ENCODE measurements around the gene CCDC187.

Gene CCDC187

DNA sequence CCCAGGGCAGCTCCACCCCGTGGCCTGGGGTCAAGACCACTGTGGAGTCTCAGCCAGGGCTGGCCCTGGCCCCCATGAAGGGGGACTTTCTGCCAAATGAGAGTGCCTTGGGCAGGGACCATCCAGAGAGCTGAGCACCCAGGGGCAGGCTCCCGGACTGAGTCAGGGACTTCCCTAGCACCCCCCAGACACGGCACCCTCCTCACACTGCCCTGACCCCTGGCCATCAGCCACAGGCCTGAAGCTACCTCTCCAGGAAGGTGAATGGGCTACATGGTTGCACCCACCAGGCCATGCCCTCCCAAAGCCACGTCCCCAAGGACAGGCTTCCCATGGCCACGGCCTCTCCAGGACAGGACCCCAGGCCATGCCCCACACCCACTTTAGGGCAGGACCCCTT lies 9.5 kb downstream of the CCDC187 start:
- Mint-ChIP-seq H3K27ac (ENCODE audit: low read depth) (no peak overlapping the region), H3K4me1 (no peaks in the 10 kb centered on the region), H3K9me3 (no peaks in the 10 kb centered on the region), H3K4me3 (no peak overlapping the region), H3K36me3 (ENCODE audit: insufficient read depth) (peaks cover 2% of the 10 kb centered on the region), H3K27me3 (peaks cover 10% of the 10 kb centered on the region)
- no peak for DNase-seq (ENCODE audit: low spot score in 2 of 2)
- ATAC-seq (replicated peaks; ENCODE audit: extremely low read depth, poor library complexity, severe bottlenecking) = no peak

GRCh38 chr9:136293476-136294077 lies 10.3 kb downstream of the CCDC187 start:
- ATAC-seq (replicated peaks; ENCODE audit: extremely low read depth, poor library complexity, severe bottlenecking) (no peak), DNase-seq (ENCODE audit: low spot score in 2 of 2) (no peak)
- H3K27me3 Mint-ChIP-seq = peaks cover 6% of the 10 kb centered on the region
- H3K4me3 Mint-ChIP-seq = no peak overlapping the region
- H3K27ac Mint-ChIP-seq (ENCODE audit: low read depth) = no peak overlapping the region
- H3K36me3 Mint-ChIP-seq (ENCODE audit: insufficient read depth) = no peaks in the 10 kb centered on the region
- H3K4me1 Mint-ChIP-seq = no peaks in the 10 kb centered on the region
- no peaks in the 10 kb centered on the region for H3K9me3 Mint-ChIP-seq

GRCh38 chr9:136292591-136293448 lies 11.1 kb downstream of the CCDC187 start:
- Mint-ChIP-seq H3K36me3 (ENCODE audit: insufficient read depth) (no peaks in the 10 kb centered on the region), H3K27me3 (peaks cover under 1% of the 10 kb centered on the region)

GRCh38 chr9:136292026-136292538 lies 11.8 kb downstream of the CCDC187 start:
- DNase-seq (ENCODE audit: low spot score in 2 of 2) (no peak), ATAC-seq (replicated peaks; ENCODE audit: extremely low read depth, poor library complexity, severe bottlenecking) (no peak)
- no peaks in the 10 kb centered on the region for H3K36me3 Mint-ChIP-seq (ENCODE audit: insufficient read depth)
- no peak overlapping the region for H3K4me3 Mint-ChIP-seq
- no peak overlapping the region for H3K27ac Mint-ChIP-seq (ENCODE audit: low read depth)
- H3K27me3 Mint-ChIP-seq = peaks cover 7% of the 10 kb centered on the region
- H3K4me1 Mint-ChIP-seq = no peaks in the 10 kb centered on the region
- H3K9me3 Mint-ChIP-seq = no peaks in the 10 kb centered on the region

More at GRCh38 chr9:136292591-136293448, 11.1 kb downstream of the CCDC187 start:
- ATAC-seq (replicated peaks; ENCODE audit: extremely low read depth, poor library complexity, severe bottlenecking) = no peak
- Mint-ChIP-seq H3K9me3 (no peaks in the 10 kb centered on the region), H3K27ac (ENCODE audit: low read depth) (no peak overlapping the region), H3K4me1 (no peaks in the 10 kb centered on the region), H3K4me3 (no peak overlapping the region)
- DNase-seq (ENCODE audit: low spot score in 2 of 2) = no peak

GRCh38 chr9:136291306-136292025 lies 12.4 kb downstream of the CCDC187 start:
- Mint-ChIP-seq H3K4me3 (no peak overlapping the region), H3K27me3 (peaks cover 10% of the 10 kb centered on the region), H3K9me3 (no peaks in the 10 kb centered on the region), H3K27ac (ENCODE audit: low read depth) (no peak overlapping the region), H3K36me3 (ENCODE audit: insufficient read depth) (no peaks in the 10 kb centered on the region), H3K4me1 (no peaks in the 10 kb centered on the region)
- ATAC-seq (replicated peaks; ENCODE audit: extremely low read depth, poor library complexity, severe bottlenecking) (no peak), DNase-seq (ENCODE audit: low spot score in 2 of 2) (no peak)

GRCh38 chr9:136290508-136291000 lies 13.3 kb downstream of the CCDC187 start:
- Mint-ChIP-seq H3K4me1 (no peaks in the 10 kb centered on the region), H3K4me3 (no peak overlapping the region), H3K27me3 (peaks cover 10% of the 10 kb centered on the region), H3K27ac (ENCODE audit: low read depth) (no peak overlapping the region), H3K9me3 (no peaks in the 10 kb centered on the region), H3K36me3 (ENCODE audit: insufficient read depth) (no peaks in the 10 kb centered on the region)
- ATAC-seq (replicated peaks; ENCODE audit: extremely low read depth, poor library complexity, severe bottlenecking) = no peak
- DNase-seq (ENCODE audit: low spot score in 2 of 2) = no peak

- H3K4me1 Mint-ChIP-seq = no peaks in the 10 kb centered on the region
- H3K4me3 Mint-ChIP-seq = no peak overlapping the region
- H3K27ac Mint-ChIP-seq (ENCODE audit: low read depth) = no peak overlapping the region
- ATAC-seq (replicated peaks; ENCODE audit: extremely low read depth, poor library complexity, severe bottlenecking) = no peak
- peaks cover 10% of the 10 kb centered on the region for H3K27me3 Mint-ChIP-seq
- DNase-seq (ENCODE audit: low spot score in 2 of 2) = no peak
- no peaks in the 10 kb centered on the region for H3K9me3 Mint-ChIP-seq
- no peaks in the 10 kb centered on the region for H3K36me3 Mint-ChIP-seq (ENCODE audit: insufficient read depth)
Observed at GRCh38 chr9:136289651-136290507, 14.0 kb downstream of the CCDC187 start.

DNA sequence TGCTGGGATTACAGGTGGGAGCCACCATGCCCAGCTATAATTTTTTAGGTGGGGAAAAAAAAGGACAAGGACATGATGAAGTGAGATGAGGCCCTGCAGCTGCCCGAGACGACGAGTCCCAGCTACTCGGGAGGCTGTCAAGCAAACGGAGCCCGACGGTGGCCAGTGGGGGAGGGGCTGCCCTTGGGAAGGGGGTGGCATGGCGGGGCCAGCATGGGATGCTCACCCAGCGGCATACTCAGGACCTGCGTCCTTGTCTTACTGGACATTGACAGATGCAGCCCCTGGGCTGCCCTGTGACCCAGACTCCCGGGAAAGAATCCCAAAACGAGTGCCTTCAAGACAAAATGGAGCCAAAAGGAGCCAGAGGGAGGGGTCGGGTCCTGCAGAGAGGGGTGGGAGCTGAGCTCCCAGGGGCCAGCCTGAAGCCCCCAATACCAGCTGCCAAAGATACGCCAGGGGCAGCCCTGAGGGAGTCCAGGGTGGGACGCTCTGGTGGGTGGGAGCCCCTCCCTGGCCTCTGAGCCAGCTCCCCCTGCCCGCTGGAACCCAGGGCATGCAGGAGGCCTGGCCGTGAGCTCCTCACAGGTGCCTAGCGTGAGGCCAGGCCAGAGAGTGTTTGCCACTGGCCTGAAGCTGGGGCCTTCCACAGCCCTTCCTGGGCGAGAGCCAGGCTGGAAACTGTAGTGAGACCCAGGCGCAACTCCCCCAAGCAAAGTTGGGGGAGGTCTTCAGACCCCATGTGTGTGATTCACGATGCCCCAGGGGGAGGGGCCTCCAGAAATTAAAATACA lies 15.7 kb downstream of the CCDC187 start:
- no peak for ATAC-seq (replicated peaks; ENCODE audit: extremely low read depth, poor library complexity, severe bottlenecking)
- no peaks in the 10 kb centered on the region for H3K9me3 Mint-ChIP-seq
- peaks cover 5% of the 10 kb centered on the region for H3K4me1 Mint-ChIP-seq
- no peak for DNase-seq (ENCODE audit: low spot score in 2 of 2)
- peaks cover 19% of the 10 kb centered on the region for H3K27me3 Mint-ChIP-seq
- H3K27ac Mint-ChIP-seq (ENCODE audit: low read depth) = no peak overlapping the region
- no peaks in the 10 kb centered on the region for H3K36me3 Mint-ChIP-seq (ENCODE audit: insufficient read depth)
- H3K4me3 Mint-ChIP-seq = no peak overlapping the region

- no peak for DNase-seq (ENCODE audit: low spot score in 2 of 2)
- no peaks in the 10 kb centered on the region for H3K9me3 Mint-ChIP-seq
- H3K4me1 Mint-ChIP-seq = peaks cover 5% of the 10 kb centered on the region
- no peak for ATAC-seq (replicated peaks; ENCODE audit: extremely low read depth, poor library complexity, severe bottlenecking)
- H3K27ac Mint-ChIP-seq (ENCODE audit: low read depth) = no peak overlapping the region
- no peak overlapping the region for H3K4me3 Mint-ChIP-seq
- peaks cover 19% of the 10 kb centered on the region for H3K27me3 Mint-ChIP-seq
- H3K36me3 Mint-ChIP-seq (ENCODE audit: insufficient read depth) = no peaks in the 10 kb centered on the region
Observed at GRCh38 chr9:136286987-136287379, 16.9 kb downstream of the CCDC187 start.

GRCh38 chr9:136286359-136286986 lies 17.4 kb downstream of the CCDC187 start:
- DNase-seq (ENCODE audit: low spot score in 2 of 2) (no peak), ATAC-seq (replicated peaks; ENCODE audit: extremely low read depth, poor library complexity, severe bottlenecking) (no peak)
- Mint-ChIP-seq H3K27ac (ENCODE audit: low read depth) (no peak overlapping the region), H3K36me3 (ENCODE audit: insufficient read depth) (no peaks in the 10 kb centered on the region), H3K9me3 (no peaks in the 10 kb centered on the region), H3K4me1 (peaks cover 5% of the 10 kb centered on the region), H3K4me3 (no peak overlapping the region), H3K27me3 (peaks cover 19% of the 10 kb centered on the region)
